GM18520 (cell line): Measurements from ENCODE around the gene ZNF644.
A peak's percentile ranks its signal among the peaks of the same experiment; 100 is the strongest.

ENCODE experiments used
- ATAC-seq: cut with Tn5 transposase; IDR thresholded peaks from one replicate; pipeline ENCODE4 v1.9.1; 2021; ENCODE audit not compliant: unreplicated experiment

ZNF644 gene

DNA sequence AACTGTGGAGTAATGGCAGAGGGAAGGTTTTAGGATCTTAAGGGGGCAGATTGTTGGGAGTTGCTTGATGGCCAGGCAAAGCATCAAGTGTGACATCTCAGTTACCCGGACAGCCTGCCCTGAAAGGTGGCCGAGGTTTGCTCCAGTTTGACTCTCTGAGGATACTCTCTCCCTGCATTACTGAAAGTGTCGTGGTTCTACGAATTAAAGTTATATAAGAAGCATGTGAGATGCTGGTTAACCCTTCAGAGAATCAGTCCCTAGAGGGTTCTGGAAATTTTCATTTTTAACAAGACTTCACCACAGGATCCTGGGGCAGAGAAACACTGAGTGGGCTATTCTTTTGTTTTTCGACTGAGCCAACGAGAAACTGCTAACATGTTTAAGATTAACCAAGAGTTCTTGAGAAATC, 689 bp upstream of the ZNF644 start:
- ATAC-seq: no peak

DNA sequence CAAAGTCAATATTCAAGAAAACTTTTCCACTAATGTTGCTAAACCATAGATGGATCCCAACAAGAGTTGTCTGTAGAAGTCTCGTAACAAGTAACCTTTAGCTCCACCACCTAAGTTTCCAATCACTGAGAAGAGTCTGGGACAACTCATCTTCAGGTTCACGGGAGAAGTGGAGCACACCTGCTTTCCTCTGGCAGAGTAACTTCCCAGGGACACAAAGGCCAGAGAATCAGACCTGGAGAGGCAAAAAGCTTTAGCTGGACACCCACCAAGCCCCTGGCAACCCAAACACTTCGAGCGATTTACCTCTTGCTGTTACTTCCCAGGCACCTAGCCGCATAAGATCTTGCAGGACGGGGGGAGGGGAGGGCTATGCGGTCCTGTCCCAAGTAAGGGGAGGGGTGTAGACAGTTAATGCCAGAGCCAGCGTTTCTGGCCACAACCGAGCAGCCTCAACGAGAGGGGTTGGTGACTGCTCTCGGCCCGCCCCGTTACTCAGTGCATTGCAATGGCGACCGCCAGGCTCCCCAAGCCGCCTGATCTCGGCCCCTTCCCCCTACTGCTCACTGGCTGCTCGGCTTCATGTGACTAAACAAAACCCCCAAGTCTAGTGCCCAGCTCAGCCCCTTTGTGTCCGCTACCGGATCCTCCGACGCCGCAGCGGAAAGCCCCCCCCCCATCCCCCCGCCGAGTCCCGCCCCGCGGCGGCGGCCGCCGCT, 709 bp downstream of the ZNF644 start:
- ATAC-seq: peak; percentile 16

DNA sequence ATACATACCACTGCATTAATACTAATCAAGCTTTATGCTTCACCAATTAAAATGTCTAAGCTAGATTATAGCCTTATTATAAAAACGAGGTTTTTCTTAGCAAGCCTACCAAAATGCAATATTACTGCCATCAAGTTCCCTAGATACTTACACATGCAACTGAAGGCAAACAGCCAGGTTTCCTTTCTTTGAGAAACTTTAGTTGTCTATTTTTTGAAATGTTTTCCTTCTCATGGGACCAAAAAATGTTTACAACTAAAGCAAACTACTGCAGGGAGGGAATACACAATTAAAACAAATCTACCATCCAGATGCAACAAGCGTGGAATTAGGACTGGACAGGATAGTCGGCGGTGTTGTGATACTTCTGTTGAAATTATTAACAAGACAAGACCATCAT, 1.3 kb downstream of the ZNF644 start:
- no peak for ATAC-seq

- ATAC-seq: no peak
These were observed 3.8 kb downstream of the ZNF644 start for GRCh38 chr1:91018006-91018405.

DNA sequence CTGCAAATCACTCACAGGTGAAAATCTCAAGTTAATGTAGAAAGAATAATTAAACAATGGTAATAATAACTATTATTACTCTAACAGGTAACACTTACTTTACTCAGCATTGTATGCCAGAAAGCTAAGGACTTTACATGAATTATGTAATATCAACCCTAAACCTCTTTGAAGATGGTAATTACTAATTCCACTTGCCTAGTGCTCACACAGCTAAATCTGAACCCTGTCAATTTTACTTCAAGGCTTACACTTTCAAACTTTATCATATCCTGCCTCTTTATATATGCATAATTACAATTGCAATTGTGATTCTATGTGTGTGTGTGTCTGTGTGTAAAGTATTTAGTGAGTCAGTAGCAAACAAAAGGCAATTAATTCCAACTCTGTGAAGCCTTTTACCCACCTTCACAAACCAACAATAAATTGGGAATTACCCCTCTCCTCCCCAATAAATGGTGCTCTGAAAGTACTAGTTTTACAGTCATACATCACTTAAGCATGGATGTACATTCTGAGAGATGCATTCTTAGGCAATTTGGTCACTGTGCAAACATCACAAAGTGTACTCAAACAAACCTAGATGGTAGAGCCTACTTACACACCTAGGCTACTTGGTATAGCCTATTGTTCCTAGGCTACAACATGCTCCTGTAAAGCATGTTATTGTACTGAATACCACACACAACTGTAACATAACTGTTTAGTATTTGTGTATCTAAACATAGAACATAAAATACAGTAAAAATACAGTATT, 5.9 kb downstream of the ZNF644 start:
- ATAC-seq: no peak

DNA sequence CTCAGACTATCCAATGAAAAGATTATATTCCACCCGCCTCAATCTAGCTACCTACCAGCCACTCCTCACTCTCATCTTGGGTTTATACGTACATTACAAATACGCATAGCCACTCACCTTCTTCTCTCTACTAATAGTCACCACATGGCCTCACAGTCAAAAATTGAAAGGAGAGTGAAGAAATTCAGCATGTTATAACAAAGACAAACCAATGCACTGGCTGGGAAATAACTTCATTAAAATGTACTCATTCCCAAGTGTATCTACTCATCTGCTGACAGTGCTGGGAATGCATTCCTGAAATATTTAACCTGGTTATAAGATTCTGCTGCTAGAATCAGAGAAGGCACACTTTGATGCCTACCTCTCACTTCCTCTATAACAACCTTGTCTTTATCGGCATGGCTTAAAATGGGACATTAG, 6.5 kb downstream of the ZNF644 start:
- no peak for ATAC-seq

DNA sequence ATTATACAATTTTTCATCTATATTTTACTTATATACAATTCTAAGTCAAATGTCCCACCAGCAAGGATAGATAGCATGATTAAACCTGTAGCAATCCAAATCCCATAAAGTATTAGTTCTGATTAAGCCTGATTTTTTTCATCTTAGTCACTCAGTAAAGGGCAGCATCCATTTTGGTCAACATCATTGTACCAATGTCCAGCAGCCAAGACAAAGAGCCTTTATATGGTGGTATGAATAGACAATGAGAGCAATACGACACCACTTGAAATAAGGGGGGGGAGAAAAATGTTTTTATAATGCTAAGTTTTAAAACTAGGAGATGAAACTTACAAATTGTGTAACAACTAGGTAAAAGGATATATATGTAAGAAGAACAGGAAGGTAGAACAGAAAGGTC, 7.4 kb downstream of the ZNF644 start:
- ATAC-seq: no peak

DNA sequence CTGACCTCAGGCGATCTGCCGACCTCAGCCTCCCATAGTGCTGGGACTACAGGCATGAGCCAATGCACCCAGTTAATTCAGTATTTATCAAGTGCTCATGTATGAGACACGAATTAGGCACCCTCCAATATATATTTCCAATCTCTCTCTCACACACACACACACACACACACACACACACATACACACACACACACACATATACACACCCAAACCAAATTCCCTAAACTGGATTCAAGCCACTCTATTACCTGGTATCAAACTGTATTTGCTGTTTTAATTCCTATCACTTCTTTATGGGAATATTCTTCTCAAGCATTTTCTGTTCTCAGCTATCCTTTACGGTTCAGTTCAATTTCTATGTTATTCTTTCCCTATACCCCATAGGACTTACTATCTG, 8.5 kb downstream of the ZNF644 start:
- ATAC-seq: no peak

DNA sequence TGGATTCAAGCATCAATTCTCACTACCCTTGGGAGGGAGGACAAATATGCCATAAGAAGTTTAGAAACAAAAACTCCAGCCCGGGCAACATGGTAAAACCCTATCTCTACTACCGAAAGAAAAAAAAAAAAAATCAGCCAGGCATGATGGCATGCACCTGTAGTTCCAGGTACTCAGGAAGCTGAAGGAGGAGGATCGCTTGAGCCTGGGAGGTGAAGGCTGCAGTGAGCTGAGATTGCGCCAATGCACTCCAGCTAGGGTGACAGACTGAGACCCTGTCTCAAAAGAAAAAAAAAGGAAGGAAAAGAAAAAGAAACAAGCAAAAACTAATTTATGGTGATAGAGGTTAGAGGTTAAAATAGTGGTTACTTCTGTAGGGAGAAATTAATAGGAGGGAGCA, 9.6 kb downstream of the ZNF644 start:
- no peak for ATAC-seq

GRCh38 chr1:91011726-91012125, 10.1 kb downstream of the ZNF644 start:
- no peak for ATAC-seq

GRCh38 chr1:91007827-91008226, 14.0 kb downstream of the ZNF644 start:
- no peak for ATAC-seq

DNA sequence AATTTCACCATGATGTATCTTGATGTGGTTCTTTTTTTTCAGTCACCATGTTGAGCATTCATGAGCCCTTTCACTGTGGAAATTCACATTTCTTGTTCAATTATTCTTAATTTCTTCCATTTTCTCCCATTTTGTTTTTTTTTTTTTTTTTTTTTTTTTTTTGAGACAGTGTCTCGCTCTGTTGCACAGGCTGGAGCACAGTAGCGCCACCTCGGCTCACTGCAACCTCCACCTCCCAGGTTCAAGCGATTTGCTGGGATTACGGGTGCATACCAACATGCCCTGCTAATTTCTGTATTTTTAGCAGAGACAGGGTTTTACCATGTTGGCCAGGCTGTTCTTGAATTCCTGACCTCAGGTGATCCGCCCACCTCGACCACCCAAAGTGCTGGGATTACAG, 14.7 kb downstream of the ZNF644 start:
- ATAC-seq: no peak

DNA sequence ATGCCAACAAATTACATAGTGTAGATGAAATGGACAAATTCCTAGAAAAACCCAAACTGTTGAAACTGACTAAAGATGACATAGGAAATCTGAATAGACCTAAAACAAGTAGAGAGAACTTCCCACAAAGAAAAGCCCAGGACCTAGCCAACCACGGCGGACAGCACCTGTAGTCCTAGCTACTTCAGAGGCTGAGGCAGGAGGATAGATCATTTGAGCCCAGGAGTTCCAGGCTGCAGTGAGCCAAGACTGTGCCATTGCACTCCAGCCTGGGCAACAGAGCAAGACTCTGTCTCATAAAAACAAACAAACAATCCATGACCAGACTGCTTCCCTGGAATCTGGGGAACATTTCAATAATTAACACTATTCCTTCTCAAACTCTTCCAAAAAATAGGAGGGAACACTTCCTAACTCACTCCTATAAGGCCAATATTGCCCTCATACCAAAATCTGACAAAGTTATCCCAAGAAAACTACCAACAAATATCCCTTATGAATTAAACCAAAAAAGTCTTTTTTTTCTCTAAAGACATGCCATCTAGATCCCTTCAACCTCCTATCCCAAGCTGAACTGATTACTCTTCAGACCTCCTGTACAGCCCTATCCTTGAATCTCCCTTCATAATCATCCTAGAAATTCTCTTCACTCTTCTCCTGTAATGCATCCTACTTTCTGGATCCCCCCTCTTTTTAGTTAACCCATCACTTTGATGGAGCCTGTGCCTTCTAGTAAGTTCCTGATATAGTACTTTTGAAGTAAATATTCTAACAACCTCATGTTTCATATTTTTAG, 15.5 kb downstream of the ZNF644 start:
- no peak for ATAC-seq

DNA sequence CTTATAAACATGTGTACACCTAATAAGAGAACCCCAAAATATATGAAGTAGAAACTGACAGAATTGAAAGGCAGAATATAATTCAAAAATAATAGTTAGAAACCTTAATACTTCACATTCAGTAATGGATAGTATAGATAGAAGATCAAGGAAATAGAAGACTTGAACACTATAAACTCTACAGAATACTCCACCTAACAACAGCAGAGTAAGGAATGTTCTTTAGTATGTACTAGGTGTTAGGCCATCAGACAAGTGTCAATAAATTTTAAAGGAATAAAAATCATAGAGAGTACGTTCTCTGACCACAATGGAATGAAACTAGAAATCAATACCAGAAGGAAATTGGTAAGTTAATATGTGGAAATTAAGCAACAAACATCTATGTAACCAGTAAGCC, 16.6 kb downstream of the ZNF644 start:
- ATAC-seq: no peak

- no peak for ATAC-seq
These were observed 17.7 kb downstream of the ZNF644 start for GRCh38 chr1:91004145-91004544.

- no peak for ATAC-seq
These were observed 25.0 kb downstream of the ZNF644 start for GRCh38 chr1:90996742-90997413.

- ATAC-seq: no peak
These were observed 26.4 kb downstream of the ZNF644 start for GRCh38 chr1:90995311-90995894.

GRCh38 chr1:90994461-90994860, 27.4 kb downstream of the ZNF644 start:
- no peak for ATAC-seq

GRCh38 chr1:90993245-90993644, 28.6 kb downstream of the ZNF644 start:
- ATAC-seq: no peak

GRCh38 chr1:90990779-90991178, 31.1 kb downstream of the ZNF644 start:
- ATAC-seq: no peak

GRCh38 chr1:90989990-90990389, 31.8 kb downstream of the ZNF644 start:
- no peak for ATAC-seq
